Pancreas (tissue), 10 donors: Measurements from ENCODE around the gene P2RY11. TPM values are rescaled to one million over a fixed set of nuclear protein-coding genes. Genes with fewer than 3 reads are reported as not detected.

Experiments
- ATAC-seq, 4 donors: fragments of 200-7000 bp; cut with Tn5 transposase; one replicate each; pipeline versions ENCODE4 v1.8.0 to v1.9.1; 2020; ENCODE audit warnings: mild to moderate bottlenecking in 4 of 4, moderate library complexity in 4 of 4
- DNase-seq, 6 donors: peaks; one replicate each; pipeline ENCODE4 v3.0.0-alpha.2; 2020
- FAIRE-seq: peaks from 2 replicates; lab custom pipeline; 2012; peaks lifted over from hg19 to GRCh38; lab: Jason Lieb, UNC
- H3K27ac ChIP-seq, 4 donors: fragments of 200-600 bp; sonication (generic); 1 replicate in 3 of 4; 2 replicates in 1 of 4; pipeline versions ENCODE4 v1.5.0 to v1.8.0; 2020
- H3K27me3 ChIP-seq, 4 donors: fragments of 200-600 bp; one replicate each; pipeline ENCODE4 v1.8.0; 2021
- H3K36me3 ChIP-seq, 3 donors: fragments of 200-600 bp; sonication (generic) in 1 of 3; one replicate each; pipeline versions ENCODE4 v1.5.0 to v1.8.0; 2020 to 2021
- H3K4me1 ChIP-seq, 3 donors: fragments of 200-600 bp; one replicate each; pipeline ENCODE4 v1.8.0; 2021
- H3K4me3 ChIP-seq, 4 donors: fragments of 200-600 bp; sonication (generic) in 2 of 4; one replicate each; pipeline versions ENCODE4 v1.5.0 to v1.8.0; 2020 to 2021
- H3K9me3 ChIP-seq, 4 donors: fragments of 200-600 bp; one replicate each; pipeline ENCODE4 v1.8.0; 2021
- WGBS, 2 donors: extraction: QIAGEN DNeasy Blood & Tissue Kit; methylation state at CpG; one replicate each; pipeline ENCODE4 v1.1.7; 2013; 5-methylcytosine and 5-hydroxymethylcytosine counted together
- intact Hi-C, 3 donors: fragments of 100-400 bp; cut with DNase I; formaldehyde crosslinking; loops; one replicate each; pipeline versions ENCODE4 v1.11.1 to v1.14.2; 2022
- polyA plus RNA-seq, 2 donors: library from polyadenylated mRNA; stranded (reverse); fragments of 200-250 nt; gene quantifications; one replicate each; pipeline ENCODE4 v1.2.3, GENCODE V29; 2013
- total RNA-seq, 6 donors: library from RNA; stranded (reverse); fragmentation: NEBNext Ultra II Directional in 4 of 6; extraction: Animal tissue kit (Norgen Biotek cat#: 25700) in 4 of 6; gene quantifications; one replicate each; pipeline versions ENCODE4 v1.2.1 to v1.2.4, GENCODE V29; 2021 to 2023
- TF ChIP-seq, protein P1 (sequence below), 4 donors: fragments of 200-600 bp; sonication (generic) in 3 of 4; IDR thresholded peaks; one replicate each; pipeline versions ENCODE4 v1.5.0 to v1.8.0; 2021; ENCODE audit warnings: antibody characterized with exemption in 4 of 4
- donor health status: healthy with polysubstance abuse.
- donor health status: DM: no; HTN: no; CAD: no; lungs with moderate emphysema.
- donor health status: DM: no; HTN: no; CAD: no.
- donor health status: control.
- donor health status: control.
- donor health status: Bipolar disorder and iron deficiency.
- donor health status: DM: yes; HTN: yes; CAD: no.
- donor health status: DM: no; HTN: no; CAD: no.
- donor health status: DM: no; HTN: no; CAD: no.
- donor health status: DM: yes; HTN: yes; CAD: no.

P2RY11 gene
- total and polyA plus RNA-seq, 8 donors: 2.5 to 17.4 (median 7.1) TPM

DNA sequence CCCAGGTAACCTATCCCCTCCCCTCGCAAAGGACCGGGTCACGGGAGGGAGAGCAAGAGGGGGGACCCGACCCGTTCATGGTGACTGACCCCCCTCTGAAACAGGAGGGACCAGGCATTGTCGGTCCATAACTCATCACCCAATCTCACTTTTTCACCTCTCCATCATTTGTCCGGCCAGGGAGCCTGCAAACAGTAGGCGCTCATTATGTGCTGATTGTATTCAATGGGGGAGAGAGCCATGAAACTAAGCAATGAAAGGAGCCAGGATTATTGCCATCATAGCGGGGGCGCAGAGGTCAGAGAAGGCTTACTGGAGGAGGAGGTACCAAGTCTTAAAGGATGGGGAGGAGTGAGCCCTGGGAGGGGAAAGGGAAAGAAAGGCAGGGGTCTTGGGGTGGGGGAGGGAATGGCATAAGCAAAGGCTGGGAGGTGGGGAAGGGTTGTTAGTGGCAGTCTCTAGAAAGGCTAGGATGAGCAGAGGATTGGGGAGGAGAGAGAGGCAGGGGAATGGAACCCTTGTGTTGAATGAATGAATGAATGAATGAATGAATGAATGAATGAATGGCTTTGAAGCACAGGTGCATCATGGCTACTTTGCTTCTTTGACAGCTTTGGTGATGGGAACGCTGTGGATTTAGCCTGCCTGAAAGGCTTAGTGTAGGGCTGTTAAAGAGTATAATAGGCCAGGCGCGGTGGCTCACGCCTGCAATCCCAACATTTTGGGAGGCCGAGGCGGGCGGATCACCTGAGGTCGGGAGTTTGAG is 24.0 kb upstream of the P2RY11 start:
- peak overlapping the region in 1 of 4 donors; percentile 62 for H3K27ac ChIP-seq
- intact Hi-C loops: no loop called here
- no peak for FAIRE-seq
- H3K27me3 ChIP-seq: no peaks in the 10 kb centered on the region
- DNase-seq: peak in 1 of 6 donors; percentile 40
- no peaks in the 10 kb centered on the region for H3K9me3 ChIP-seq
- H3K36me3 ChIP-seq: no peaks in the 10 kb centered on the region
- no peaks in the 10 kb centered on the region for H3K4me1 ChIP-seq
- ATAC-seq: no peak
- TF ChIP-seq, protein P1, sequence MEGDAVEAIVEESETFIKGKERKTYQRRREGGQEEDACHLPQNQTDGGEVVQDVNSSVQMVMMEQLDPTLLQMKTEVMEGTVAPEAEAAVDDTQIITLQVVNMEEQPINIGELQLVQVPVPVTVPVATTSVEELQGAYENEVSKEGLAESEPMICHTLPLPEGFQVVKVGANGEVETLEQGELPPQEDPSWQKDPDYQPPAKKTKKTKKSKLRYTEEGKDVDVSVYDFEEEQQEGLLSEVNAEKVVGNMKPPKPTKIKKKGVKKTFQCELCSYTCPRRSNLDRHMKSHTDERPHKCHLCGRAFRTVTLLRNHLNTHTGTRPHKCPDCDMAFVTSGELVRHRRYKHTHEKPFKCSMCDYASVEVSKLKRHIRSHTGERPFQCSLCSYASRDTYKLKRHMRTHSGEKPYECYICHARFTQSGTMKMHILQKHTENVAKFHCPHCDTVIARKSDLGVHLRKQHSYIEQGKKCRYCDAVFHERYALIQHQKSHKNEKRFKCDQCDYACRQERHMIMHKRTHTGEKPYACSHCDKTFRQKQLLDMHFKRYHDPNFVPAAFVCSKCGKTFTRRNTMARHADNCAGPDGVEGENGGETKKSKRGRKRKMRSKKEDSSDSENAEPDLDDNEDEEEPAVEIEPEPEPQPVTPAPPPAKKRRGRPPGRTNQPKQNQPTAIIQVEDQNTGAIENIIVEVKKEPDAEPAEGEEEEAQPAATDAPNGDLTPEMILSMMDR (IDR thresholded peaks at IDR 0.05): no peak
- peak overlapping the region in 1 of 4 donors; percentile 76 for H3K4me3 ChIP-seq
- 90 to 92% methylated on average over 18 of the region's 18 CpGs for WGBS, 2 donors

DNA sequence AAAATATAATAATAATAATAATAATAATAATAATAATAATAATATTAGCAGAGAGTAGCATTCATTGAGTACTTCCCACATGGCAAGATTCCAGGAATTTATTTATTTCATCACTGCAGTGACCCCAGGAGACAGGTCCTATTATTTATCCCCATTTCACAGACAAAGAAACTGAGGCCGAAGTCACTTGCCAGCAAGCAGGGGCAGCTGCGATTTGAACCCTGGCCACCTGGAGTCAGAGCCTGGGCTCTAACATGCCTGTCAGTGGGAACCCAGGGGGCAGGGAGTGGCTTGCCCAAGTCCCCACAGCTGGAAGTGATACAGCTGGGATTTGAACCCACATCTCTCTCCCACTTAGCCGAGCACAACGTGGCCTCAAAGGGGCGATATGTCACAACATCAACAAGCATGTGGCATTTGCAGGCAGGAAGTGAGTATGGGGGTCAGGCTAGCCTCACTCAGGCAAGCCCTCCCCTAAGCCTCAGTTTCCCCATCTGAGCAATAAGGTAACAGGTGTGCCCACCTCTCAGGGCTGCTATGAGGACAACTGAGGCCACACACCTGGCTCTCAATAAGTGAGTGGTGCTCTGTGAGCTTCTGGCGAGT is 22.4 kb upstream of the P2RY11 start:
- intact Hi-C loops: no loop called here
- DNase-seq (peak in 1 of 6 donors; percentile 32), FAIRE-seq (no peak), ATAC-seq (no peak)
- Histone ChIP-seq H3K27me3 (no peaks in the 10 kb centered on the region), H3K27ac (no peak overlapping the region), H3K4me1 (no peaks in the 10 kb centered on the region), H3K4me3 (no peak overlapping the region), H3K9me3 (no peaks in the 10 kb centered on the region), H3K36me3 (no peaks in the 10 kb centered on the region)
- 93 to 99% methylated on average over 6 of the region's 6 CpGs for WGBS, 2 donors
- TF ChIP-seq, protein P1 (IDR thresholded peaks at IDR 0.05): no peak

DNA sequence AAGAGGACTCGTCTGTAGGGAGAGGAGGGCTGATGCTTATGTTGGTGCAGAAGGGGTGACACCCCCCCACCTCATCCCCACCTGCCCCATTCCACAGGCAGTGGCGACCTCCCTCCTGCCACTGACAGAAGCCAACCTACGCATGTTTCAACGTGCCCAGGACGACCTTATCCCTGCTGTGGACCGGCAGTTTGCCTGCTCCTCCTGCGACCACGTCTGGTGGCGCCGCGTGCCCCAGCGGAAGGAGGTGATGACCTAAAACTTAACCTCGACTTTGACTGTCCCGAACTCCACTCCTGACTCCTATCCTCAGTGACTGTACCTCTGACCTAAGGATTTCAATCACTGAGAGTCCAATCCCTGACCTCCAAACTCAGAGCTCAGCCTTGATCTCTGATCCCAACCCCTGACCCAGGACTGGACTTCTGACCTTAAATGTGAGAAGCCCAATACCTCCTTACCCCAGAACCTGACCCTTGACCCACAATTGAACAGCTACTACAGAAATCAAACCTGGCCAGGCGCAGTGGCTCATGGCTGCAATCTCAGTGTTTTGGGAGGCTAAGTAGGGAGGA is 21.6 kb upstream of the P2RY11 start:
- H3K27ac ChIP-seq: no peak overlapping the region
- no peaks in the 10 kb centered on the region for H3K27me3 ChIP-seq
- intact Hi-C loops: no loop called here
- ATAC-seq (no peak), DNase-seq (peak in 1 of 6 donors; percentile 44), FAIRE-seq (no peak)
- 89 to 92% methylated on average over 15 of the region's 15 CpGs for WGBS, 2 donors
- no peaks in the 10 kb centered on the region for H3K36me3 ChIP-seq
- H3K9me3 ChIP-seq: no peaks in the 10 kb centered on the region
- TF ChIP-seq, protein P1 (IDR thresholded peaks at IDR 0.05): no peak
- no peaks in the 10 kb centered on the region for H3K4me1 ChIP-seq
- H3K4me3 ChIP-seq: no peak overlapping the region

DNA sequence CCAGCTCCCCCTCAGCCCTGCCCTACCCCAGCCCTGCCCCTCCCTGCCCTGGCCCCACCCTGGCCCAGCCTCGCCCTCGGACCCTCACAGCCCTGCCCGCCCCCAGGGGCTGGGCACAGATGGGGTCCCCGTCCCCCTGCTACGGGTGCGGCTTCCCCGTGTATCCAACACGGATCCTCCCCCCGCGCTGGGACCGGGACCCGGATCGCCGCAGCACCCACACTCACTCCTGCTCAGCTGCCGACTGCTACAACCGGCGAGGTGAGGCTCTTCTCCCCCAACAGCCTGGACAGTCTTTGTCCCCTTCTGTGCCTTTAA is 20.2 kb upstream of the P2RY11 start:
- TF ChIP-seq, protein P1 (IDR thresholded peaks at IDR 0.05): no peak
- 96 to 97% methylated on average over 14 to 17 of the region's 17 CpGs for WGBS, 2 donors
- ATAC-seq (no peak), DNase-seq (peak in 2 of 6 donors; percentile 47 to 75), FAIRE-seq (no peak)
- Histone ChIP-seq H3K27me3 (no peaks in the 10 kb centered on the region), H3K27ac (no peak overlapping the region), H3K4me3 (no peak overlapping the region), H3K9me3 (no peaks in the 10 kb centered on the region), H3K36me3 (no peaks in the 10 kb centered on the region), H3K4me1 (peaks cover 0 to 1% (median 0%) of the 10 kb centered on the region in 3 donors)
- intact Hi-C loops: no loop called here
